AG10803 (cell line): Measurements from ENCODE around the gene NPPA.

Experiments
- DNase-seq: peaks from one replicate; pipeline ENCODE4 v3.0.0; 2010; ENCODE audit warnings: low read depth
- H3K4me3 ChIP-seq: 2 replicates; pipeline ENCODE4 v1.5.1; 2011; ENCODE audit warnings: mild to moderate bottlenecking, low read length, control low read depth
- TF ChIP-seq, protein P1 (sequence below): conservative IDR thresholded peaks from 2 replicates; pipeline ENCODE4 v1.5.1; 2011; ENCODE audit warnings: mild to moderate bottlenecking, low read length, control low read depth, inconsistent platforms

The NPPA gene

DNA sequence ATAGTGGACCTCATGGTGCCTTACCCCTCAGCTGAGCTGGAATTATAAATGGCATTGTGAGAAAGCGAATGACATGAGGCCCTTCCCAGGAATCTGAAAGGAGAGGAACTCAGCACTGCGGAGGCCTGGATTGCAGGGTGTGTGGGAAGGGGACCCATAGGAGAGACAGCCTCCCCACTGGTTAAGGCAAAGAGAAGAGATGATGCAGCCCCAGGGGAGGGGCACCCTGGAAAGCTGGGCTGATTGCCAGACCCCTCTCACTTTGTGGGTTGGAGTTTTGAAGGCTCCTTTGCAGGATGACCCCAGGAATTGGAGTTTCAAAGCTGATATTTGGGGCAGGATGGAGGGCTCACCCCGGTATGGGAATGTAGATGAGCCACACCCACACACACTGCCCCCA is 9.1 kb upstream of the NPPA start:
- TF ChIP-seq, protein P1, sequence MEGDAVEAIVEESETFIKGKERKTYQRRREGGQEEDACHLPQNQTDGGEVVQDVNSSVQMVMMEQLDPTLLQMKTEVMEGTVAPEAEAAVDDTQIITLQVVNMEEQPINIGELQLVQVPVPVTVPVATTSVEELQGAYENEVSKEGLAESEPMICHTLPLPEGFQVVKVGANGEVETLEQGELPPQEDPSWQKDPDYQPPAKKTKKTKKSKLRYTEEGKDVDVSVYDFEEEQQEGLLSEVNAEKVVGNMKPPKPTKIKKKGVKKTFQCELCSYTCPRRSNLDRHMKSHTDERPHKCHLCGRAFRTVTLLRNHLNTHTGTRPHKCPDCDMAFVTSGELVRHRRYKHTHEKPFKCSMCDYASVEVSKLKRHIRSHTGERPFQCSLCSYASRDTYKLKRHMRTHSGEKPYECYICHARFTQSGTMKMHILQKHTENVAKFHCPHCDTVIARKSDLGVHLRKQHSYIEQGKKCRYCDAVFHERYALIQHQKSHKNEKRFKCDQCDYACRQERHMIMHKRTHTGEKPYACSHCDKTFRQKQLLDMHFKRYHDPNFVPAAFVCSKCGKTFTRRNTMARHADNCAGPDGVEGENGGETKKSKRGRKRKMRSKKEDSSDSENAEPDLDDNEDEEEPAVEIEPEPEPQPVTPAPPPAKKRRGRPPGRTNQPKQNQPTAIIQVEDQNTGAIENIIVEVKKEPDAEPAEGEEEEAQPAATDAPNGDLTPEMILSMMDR, result no peak
- no peak overlapping the region for H3K4me3 ChIP-seq
- DNase-seq, result no peak

DNA sequence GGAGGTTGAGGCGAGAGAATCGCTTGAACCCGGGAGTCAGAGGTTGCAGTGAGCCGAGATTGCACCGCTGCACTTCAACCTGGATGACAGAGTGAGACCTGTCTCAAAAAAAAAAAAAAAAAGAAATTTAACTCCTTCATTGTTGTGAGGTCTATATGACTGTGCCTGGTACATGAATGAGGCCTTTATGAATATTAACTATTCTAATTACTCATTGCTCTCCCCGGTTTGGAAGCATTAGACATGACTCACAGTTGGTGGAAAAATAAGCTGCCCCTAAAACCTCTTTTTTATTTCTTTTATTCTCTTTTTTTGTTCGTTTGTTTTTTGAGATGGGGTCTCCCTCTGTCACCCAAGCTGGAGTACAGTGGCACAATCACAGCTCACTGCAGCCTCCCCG is 7.8 kb upstream of the NPPA start:
- DNase-seq, result no peak
- TF ChIP-seq, protein P1, result no peak
- H3K4me3 ChIP-seq, result no peak overlapping the region

DNA sequence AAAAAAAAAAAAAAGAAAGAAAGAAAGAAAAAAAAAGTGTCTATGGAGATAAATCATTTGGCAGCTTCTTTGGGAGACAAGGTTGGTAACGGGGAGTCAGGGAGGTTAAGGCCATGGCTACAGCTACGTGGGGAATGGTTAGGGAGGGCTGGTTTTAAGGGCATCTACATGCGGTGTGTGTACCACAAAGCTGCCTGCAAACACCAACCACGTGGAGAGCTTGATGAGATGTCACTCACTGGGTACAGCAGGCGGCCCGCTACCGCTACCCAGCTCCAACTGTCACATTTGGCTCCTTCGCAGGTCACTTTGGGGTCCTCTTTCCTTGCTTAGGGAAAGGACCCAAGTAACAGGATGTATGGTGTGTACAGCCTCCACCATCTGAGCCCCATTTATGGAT is 6.9 kb upstream of the NPPA start:
- TF ChIP-seq, protein P1, result no peak
- no peak for DNase-seq
- H3K4me3 ChIP-seq, result no peak overlapping the region

DNA sequence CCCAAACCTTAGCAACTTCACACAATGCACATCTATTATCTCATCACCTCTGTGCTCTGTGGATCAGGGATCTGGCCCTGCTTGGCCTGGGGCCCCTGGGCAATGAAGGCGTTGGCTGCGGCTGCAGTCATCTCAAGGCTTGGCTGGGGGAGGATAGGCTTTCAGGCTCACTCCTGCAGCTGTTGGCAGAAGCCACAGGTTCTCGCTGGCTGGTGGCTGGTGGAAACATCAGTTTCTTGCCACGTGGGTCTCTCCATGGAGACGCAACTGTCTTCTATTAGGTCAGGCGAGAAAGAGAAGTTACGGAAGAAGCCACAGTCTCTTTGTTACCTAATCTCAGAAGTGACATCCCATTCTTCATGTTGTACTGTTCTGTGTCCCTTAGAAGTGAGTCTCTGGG is 3.6 kb upstream of the NPPA start:
- DNase-seq, result peak; percentile 8
- no peak overlapping the region for H3K4me3 ChIP-seq
- TF ChIP-seq, protein P1, result no peak

DNA sequence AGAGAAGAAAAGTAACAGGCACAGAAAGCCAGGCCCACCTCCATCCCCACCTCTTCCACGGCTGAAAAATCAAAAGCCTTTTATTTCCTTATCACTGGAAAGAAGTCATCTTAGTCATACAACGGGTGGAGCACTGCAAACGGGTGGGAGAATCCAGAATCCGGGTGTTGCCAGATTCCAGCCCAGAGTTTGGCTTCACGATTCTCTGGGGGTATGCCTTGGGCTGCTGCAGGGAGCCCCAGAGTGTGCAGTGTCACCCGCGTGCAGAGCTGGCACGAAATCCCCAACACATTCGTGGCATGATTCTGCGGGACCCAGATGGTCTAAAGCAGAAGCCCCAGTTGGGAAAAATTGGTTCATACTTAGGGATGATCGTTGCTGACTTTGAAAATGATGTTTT is 2.6 kb upstream of the NPPA start:
- DNase-seq, result no peak
- H3K4me3 ChIP-seq, result no peak overlapping the region
- TF ChIP-seq, protein P1, result no peak

DNA sequence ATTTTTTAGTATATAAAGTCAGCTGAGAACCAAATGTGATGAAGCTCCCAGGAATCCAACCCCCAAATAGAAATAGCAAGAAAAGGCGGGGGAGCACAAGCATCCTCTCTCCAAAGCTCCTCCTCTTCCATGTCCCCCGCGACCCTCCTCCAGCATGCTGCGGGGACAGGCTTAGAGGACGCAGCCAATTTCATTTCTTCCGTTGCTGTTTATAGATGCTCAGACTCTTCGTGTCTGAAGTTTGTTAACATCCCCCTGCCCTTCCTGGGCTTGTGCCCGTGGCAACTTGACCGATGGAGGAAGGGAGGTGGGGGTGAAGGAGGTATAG is 754 bp upstream of the NPPA start:
- TF ChIP-seq, protein P1, result no peak
- DNase-seq, result no peak
- no peak overlapping the region for H3K4me3 ChIP-seq

DNA sequence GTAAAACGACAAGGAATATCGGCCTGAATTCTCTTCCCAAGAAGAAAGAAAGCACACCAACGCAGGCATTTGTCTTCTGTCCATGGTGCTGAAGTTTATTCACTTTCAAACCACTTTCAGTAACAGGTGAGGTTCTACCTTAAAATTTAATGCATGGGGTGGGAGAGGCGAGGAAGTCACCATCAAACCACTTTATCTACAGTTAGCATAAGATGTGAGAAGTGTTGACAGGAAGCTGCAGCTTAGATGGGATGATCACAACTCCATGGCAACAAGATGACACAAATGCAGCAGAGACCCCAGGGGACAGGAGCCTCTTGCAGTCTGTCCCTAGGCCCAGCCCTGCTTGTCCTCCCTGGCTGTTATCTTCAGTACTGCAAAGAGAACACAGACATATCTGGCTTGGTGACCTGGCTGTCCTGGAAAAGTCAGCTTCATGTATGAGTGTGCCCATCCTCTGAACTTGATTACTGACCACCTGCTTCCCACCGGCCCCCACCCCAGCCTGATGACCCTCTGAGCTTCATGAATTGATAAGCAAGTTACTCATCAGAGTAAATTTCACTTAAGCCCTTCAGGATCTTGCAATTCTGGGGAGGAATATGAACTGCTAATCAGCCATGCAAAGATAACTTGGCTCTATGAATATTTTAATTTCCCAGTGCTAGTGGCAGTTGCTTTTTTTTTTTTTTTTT is 1.8 kb downstream of the NPPA start:
- TF ChIP-seq, protein P1, result no peak
- no peak for DNase-seq
- no peak overlapping the region for H3K4me3 ChIP-seq
